ENCODE results near the gene ATP13A1. TPM values are rescaled to one million over a fixed set of nuclear protein-coding genes. Genes with fewer than 3 reads are reported as not detected.

Gene ATP13A1
- polyA plus RNA-seq, 1 experiment: 27.9 TPM

DNA sequence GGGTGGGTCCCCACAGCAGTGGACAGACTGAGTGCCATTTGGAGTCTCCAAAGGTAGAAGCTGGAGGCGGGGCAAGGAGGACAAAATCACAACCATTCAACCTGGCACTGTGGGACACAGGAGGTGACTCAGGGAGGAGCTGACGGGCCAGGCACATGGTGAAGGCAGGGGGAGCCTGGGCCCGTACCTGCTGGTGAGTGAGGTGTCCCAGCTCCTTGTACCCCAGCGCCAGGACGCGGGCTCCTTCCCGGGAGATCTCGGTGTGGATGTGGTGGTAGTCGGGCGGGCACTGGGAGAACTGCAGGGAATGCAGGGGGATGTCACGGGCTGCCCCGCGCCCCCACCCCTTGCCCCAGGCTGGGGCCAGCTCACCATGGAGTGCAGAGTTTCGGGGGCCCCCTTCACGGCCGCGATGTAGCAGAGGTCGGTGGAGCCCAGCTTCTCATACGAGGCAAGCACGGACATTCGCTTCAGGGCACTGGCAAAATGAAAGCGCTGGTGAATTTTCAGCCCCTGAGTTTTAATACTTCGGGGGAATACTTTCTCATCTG lies 9.8 kb downstream of the ATP13A1 start:
- POLR2A ChIA-PET: no interaction called here
- no peak for DNase-seq (ENCODE audit: low read depth)
- H3K36me3 ChIP-seq (ENCODE audit: control insufficient read depth, insufficient read depth, low read length): peaks cover 70% of the 10 kb centered on the region
- CTCF ChIA-PET: interaction anchor here (1.3 to 1.6 kb wide), 3 partner anchors 9 to 121 kb away, joined by 3 to 7 read pairs (median 5); partner anchors contain the start of gene GMIP
- no peak overlapping the region for H3K4me3 ChIP-seq (ENCODE audit: low read depth, low read length)
- no peaks in the 10 kb centered on the region for H3K27me3 ChIP-seq (ENCODE audit: control insufficient read depth, insufficient read depth, low read length)
- no peak for TF ChIP-seq CTCF (IDR thresholded peaks at IDR 0.05; ENCODE audit: insufficient read depth, low read depth, low read length)

DNA sequence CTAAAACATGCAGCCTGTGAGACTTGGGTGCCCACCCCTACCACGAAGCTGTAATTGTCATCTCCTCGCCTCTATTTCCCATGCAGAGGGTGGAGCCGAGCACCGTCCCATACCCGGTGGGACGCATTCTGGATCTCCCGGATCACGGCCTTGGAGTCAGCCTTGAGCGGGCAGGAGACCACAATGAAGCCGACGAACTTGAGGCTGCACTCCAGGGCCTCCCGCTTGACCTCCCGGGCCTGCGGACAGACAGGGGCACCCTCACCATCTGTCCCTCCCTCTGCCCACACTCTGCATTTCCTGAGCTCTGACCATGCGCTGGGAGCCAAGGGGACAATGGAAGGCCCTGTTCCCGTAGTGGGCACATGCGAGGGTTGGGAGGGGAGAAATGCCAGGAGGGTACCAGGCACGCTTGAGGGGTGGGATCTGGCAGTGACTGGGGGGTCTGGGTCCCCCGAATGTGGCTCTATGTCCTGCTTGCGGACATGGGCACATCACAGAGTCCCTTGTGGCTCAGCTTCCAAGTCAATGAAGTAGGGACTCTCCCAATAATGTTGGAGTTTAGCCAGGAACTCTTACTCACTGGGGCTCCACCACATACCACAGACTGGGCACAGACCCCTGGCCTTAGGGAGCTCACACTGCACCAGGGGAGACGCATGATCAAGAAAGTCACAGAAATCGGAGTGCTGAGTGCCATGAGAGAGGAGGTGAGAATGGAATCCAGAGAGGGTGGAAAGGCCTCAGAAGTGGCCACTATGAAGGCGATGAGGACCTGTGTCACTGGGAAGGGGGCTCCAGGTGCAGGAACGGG lies 10.8 kb downstream of the ATP13A1 start:
- ChIA-PET POLR2A (no interaction called here), CTCF (interaction anchor here (1.0 to 1.6 kb wide), 3 partner anchors 9 to 286 kb away, joined by 3 to 7 read pairs (median 5); partner anchors contain the start of gene GMIP)
- no peak for DNase-seq (ENCODE audit: low read depth)
- TF ChIP-seq CTCF (IDR thresholded peaks at IDR 0.05; ENCODE audit: insufficient read depth, low read depth, low read length): no peak
- peaks cover 68% of the 10 kb centered on the region for H3K36me3 ChIP-seq (ENCODE audit: control insufficient read depth, insufficient read depth, low read length)
- H3K27me3 ChIP-seq (ENCODE audit: control insufficient read depth, insufficient read depth, low read length): no peaks in the 10 kb centered on the region
- H3K4me3 ChIP-seq (ENCODE audit: low read depth, low read length): no peak overlapping the region

GRCh38 chr19:19651076-19651475 lies 12.4 kb downstream of the ATP13A1 start:
- ChIA-PET POLR2A (no interaction called here), CTCF (interaction anchor here (0.9 to 2.4 kb wide), 3 partner anchors 97 to 168 kb away, joined by 3 to 17 read pairs (median 3); no protein-coding TSS in a partner anchor)
- DNase-seq (ENCODE audit: low read depth): no peak
- Histone ChIP-seq H3K36me3 (ENCODE audit: control insufficient read depth, insufficient read depth, low read length) (peaks cover 64% of the 10 kb centered on the region), H3K27me3 (ENCODE audit: control insufficient read depth, insufficient read depth, low read length) (no peaks in the 10 kb centered on the region), H3K4me3 (ENCODE audit: low read depth, low read length) (no peak overlapping the region)
- TF ChIP-seq CTCF (IDR thresholded peaks at IDR 0.05; ENCODE audit: insufficient read depth, low read depth, low read length): no peak

GRCh38 chr19:19650331-19650730 lies 13.1 kb downstream of the ATP13A1 start:
- Histone ChIP-seq H3K27me3 (ENCODE audit: control insufficient read depth, insufficient read depth, low read length) (no peaks in the 10 kb centered on the region), H3K4me3 (ENCODE audit: low read depth, low read length) (no peak overlapping the region), H3K36me3 (ENCODE audit: control insufficient read depth, insufficient read depth, low read length) (peaks cover 62% of the 10 kb centered on the region)
- POLR2A ChIA-PET: no interaction called here
- CTCF ChIA-PET: interaction anchor here (1.0 to 2.4 kb wide), 3 partner anchors 10 to 118 kb away, joined by 3 to 17 read pairs (median 4); no protein-coding TSS in a partner anchor
- DNase-seq (ENCODE audit: low read depth): no peak
- no peak for TF ChIP-seq CTCF (IDR thresholded peaks at IDR 0.05; ENCODE audit: insufficient read depth, low read depth, low read length)

GRCh38 chr19:19649580-19649995 lies 13.9 kb downstream of the ATP13A1 start:
- POLR2A ChIA-PET: no interaction called here
- H3K36me3 ChIP-seq (ENCODE audit: control insufficient read depth, insufficient read depth, low read length): peaks cover 60% of the 10 kb centered on the region
- no peak for TF ChIP-seq CTCF (IDR thresholded peaks at IDR 0.05; ENCODE audit: insufficient read depth, low read depth, low read length)
- H3K27me3 ChIP-seq (ENCODE audit: control insufficient read depth, insufficient read depth, low read length): no peaks in the 10 kb centered on the region
- CTCF ChIA-PET: interaction anchor here (1.0 to 2.4 kb wide), 2 partner anchors 9 to 118 kb away, joined by 4 to 17 read pairs; no protein-coding TSS in a partner anchor
- DNase-seq (ENCODE audit: low read depth): no peak
- no peak overlapping the region for H3K4me3 ChIP-seq (ENCODE audit: low read depth, low read length)
